Hepatocyte (in vitro differentiated cells): ENCODE results near the gene DNAJA4. TPM values are rescaled to one million over a fixed set of nuclear protein-coding genes. Genes with fewer than 3 reads are reported as not detected.
A peak's percentile ranks its signal among the peaks of the same experiment; 100 is the strongest.

ENCODE experiments used
- DNase-seq: peaks from one replicate; pipeline ENCODE4 v3.0.0-alpha.2; 2016; ENCODE audit warnings: low spot score
- H2AFZ ChIP-seq: fragments of 200-600 bp; sonication (generic); 2 replicates; pipeline ENCODE4 v1.6.0; 2016; ENCODE audit warnings: antibody characterized with exemption, mild to moderate bottlenecking
- H3K27ac ChIP-seq: fragments of 200-600 bp; sonication (generic); 2 replicates; pipeline ENCODE4 v1.5.1; 2016; ENCODE audit warnings: mild to moderate bottlenecking
- H3K27me3 ChIP-seq: fragments of 200-600 bp; sonication (generic); 2 replicates; pipeline ENCODE4 v1.6.1; 2016
- H3K36me3 ChIP-seq: fragments of 200-600 bp; sonication (generic); replicated peaks from 2 replicates; pipeline ENCODE4 v1.5.1; 2016; ENCODE audit warnings: low read depth; ENCODE audit not compliant: insufficient read depth
- H3K4me1 ChIP-seq: fragments of 200-600 bp; sonication (generic); 2 replicates; pipeline ENCODE4 v1.5.1; 2016; ENCODE audit warnings: mild to moderate bottlenecking, moderate library complexity; ENCODE audit not compliant: insufficient read depth
- H3K4me2 ChIP-seq: fragments of 200-600 bp; sonication (generic); 2 replicates; pipeline ENCODE4 v1.6.0; 2016
- H3K4me3 ChIP-seq: fragments of 200-600 bp; sonication (generic); 2 replicates; pipeline ENCODE4 v1.5.1; 2016; ENCODE audit warnings: mild to moderate bottlenecking
- H3K79me2 ChIP-seq: fragments of 200-600 bp; sonication (generic); 2 replicates; pipeline ENCODE4 v1.6.0; 2017; ENCODE audit warnings: mild to moderate bottlenecking
- H3K9me2 ChIP-seq: fragments of 200-600 bp; sonication (generic); replicated peaks from 2 replicates; pipeline ENCODE4 v1.6.0; 2017; ENCODE audit warnings: mild to moderate bottlenecking; ENCODE audit not compliant: insufficient read depth
- H3K9me3 ChIP-seq: fragments of 200-600 bp; sonication (generic); 2 replicates; pipeline ENCODE4 v1.5.1; 2016; ENCODE audit warnings: low read depth, mild to moderate bottlenecking
- H4K20me1 ChIP-seq: fragments of 200-600 bp; sonication (generic); 2 replicates; pipeline ENCODE4 v1.6.0; 2016; ENCODE audit warnings: mild to moderate bottlenecking; ENCODE audit not compliant: insufficient read depth, poor library complexity, severe bottlenecking
- CTCF ChIP-seq: fragments of 200-600 bp; sonication (generic); IDR thresholded peaks from 2 replicates; pipeline ENCODE4 v1.5.1; 2016; ENCODE audit warnings: antibody characterized with exemption, mild to moderate bottlenecking; ENCODE audit not compliant: poor library complexity
- EZH2 ChIP-seq: fragments of 200-600 bp; sonication (generic); IDR thresholded peaks from 2 replicates; pipeline ENCODE4 v1.6.1; 2016; ENCODE audit warnings: antibody characterized with exemption, mild to moderate bottlenecking, borderline replicate concordance
- EZH2phosphoT487 ChIP-seq: fragments of 200-600 bp; sonication (generic); IDR thresholded peaks from one replicate; pipeline ENCODE4 v1.6.1; 2018; ENCODE audit warnings: antibody characterized with exemption, mild to moderate bottlenecking, low read depth, moderate library complexity; ENCODE audit not compliant: unreplicated experiment, severe bottlenecking
- WGBS: methylation state at CpG from one replicate; pipeline ENCODE4 v1.1.6; 2016; ENCODE audit warnings: low lambda C conversion rate; ENCODE audit errors: missing lambda C conversion rate; 5-methylcytosine and 5-hydroxymethylcytosine counted together
- polyA plus RNA-seq: library from polyadenylated mRNA; unstranded; fragments of >200 nt; fragmentation: Nextera tagmentation; extraction: Ambion mirVana; gene quantifications from 2 replicates; pipeline ENCODE4 v1.2.1, GENCODE V29; 2016
- total RNA-seq: library from RNA; depleted of rRNA; stranded (reverse); fragments of >200 nt; gene quantifications from 2 replicates; pipeline ENCODE4 v1.2.3, GENCODE V29; 2014

Gene DNAJA4
- total and polyA plus RNA-seq, 2 experiments from 2014 or later, result 2.8 to 3.6 TPM

GRCh38 chr15:78222745-78223395 is 41.5 kb upstream of the DNAJA4 start:
- WGBS, result 95% methylated on average over 5 of the region's 5 CpGs
- Histone ChIP-seq H3K79me2 (no peaks in the 10 kb centered on the region), H3K4me2 (no peak overlapping the region), H3K36me3 (no peaks in the 10 kb centered on the region), H3K4me3 (no peak overlapping the region), H3K4me1 (peaks cover 3% of the 10 kb centered on the region), H3K27ac (peak overlapping the region; percentile 89), H3K9me3 (no peaks in the 10 kb centered on the region), H2AFZ (no peak overlapping the region), H4K20me1 (no peaks in the 10 kb centered on the region), H3K9me2 (no peaks in the 10 kb centered on the region), H3K27me3 (no peaks in the 10 kb centered on the region)
- TF ChIP-seq EZH2 (no peak), EZH2phosphoT487 (no peak), CTCF (no peak)
- DNase-seq, result no peak

DNA sequence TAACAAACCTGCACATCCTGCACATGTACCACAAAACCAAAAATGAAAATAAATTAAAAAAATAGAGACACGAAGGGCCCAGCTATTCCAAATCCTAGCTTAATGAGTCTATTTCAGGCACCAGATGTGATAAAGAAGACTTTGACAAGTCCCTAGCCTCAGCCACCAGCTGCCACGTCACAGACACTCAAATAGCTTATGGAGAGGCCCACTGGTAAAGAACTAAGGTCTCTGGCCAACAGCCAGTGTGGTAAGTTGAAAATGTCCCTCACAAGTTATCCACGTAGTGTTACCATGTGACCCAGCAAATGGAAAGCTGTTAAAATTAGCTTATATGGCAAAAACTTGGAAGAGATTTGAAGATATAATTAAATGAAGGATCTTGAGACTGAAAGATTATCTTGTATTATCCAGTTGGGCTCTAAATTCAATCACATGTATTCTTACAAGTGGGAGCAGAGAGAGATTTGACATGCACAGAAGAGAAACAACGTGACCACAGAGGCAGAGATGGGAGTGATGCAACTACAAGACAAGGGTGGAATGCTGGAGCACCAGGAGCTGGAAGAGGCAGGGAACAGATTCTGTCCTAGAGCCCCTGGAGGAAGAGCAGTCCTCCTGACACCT is 40.9 kb upstream of the DNAJA4 start:
- H3K9me2 ChIP-seq, result no peaks in the 10 kb centered on the region
- no peak overlapping the region for H3K4me2 ChIP-seq
- H3K4me3 ChIP-seq, result no peak overlapping the region
- H3K9me3 ChIP-seq, result no peaks in the 10 kb centered on the region
- peak overlapping the region; percentile 39 for H3K27ac ChIP-seq
- no peak for DNase-seq
- H3K36me3 ChIP-seq, result no peaks in the 10 kb centered on the region
- peaks cover 3% of the 10 kb centered on the region for H3K4me1 ChIP-seq
- WGBS, result 66% methylated on average over 4 of the region's 4 CpGs
- H2AFZ ChIP-seq, result no peak overlapping the region
- no peaks in the 10 kb centered on the region for H3K27me3 ChIP-seq
- no peaks in the 10 kb centered on the region for H3K79me2 ChIP-seq
- TF ChIP-seq EZH2 (no peak), EZH2phosphoT487 (no peak), CTCF (no peak)
- no peaks in the 10 kb centered on the region for H4K20me1 ChIP-seq

DNA sequence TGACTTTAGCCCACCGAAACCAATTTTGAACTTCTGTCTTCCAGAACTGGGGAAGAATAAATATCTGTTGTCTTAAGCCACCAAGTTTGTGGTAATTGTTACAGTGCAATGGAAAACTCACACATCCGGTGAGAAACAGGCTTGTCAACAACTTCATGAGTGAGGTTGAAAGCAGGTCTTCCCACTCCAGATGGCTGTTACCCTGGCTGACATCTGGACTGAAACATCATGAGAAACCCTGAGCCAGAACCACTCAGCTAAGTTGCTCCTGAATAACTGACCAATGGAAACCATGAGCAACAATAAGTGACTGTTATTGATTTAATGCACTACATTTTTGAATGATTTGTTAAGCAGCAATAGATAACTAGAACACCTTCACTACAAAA is 40.3 kb upstream of the DNAJA4 start:
- 89% methylated on average over 2 of the region's 2 CpGs for WGBS

More for the DNA sequence above, 40.3 kb upstream of the DNAJA4 start:
- H3K27me3 ChIP-seq, result no peaks in the 10 kb centered on the region
- no peaks in the 10 kb centered on the region for H3K36me3 ChIP-seq
- TF ChIP-seq EZH2phosphoT487 (no peak), CTCF (no peak), EZH2 (no peak)
- H3K4me1 ChIP-seq, result peaks cover 3% of the 10 kb centered on the region
- H3K79me2 ChIP-seq, result no peaks in the 10 kb centered on the region
- no peak overlapping the region for H2AFZ ChIP-seq
- no peak overlapping the region for H3K4me2 ChIP-seq
- peak overlapping the region; percentile 39 for H3K27ac ChIP-seq
- H3K9me2 ChIP-seq, result no peaks in the 10 kb centered on the region
- no peak for DNase-seq
- H4K20me1 ChIP-seq, result no peaks in the 10 kb centered on the region
- H3K9me3 ChIP-seq, result no peaks in the 10 kb centered on the region
- H3K4me3 ChIP-seq, result no peak overlapping the region
